ENCODE measurements around the gene ONECUT1.

The ONECUT1 gene

DNA sequence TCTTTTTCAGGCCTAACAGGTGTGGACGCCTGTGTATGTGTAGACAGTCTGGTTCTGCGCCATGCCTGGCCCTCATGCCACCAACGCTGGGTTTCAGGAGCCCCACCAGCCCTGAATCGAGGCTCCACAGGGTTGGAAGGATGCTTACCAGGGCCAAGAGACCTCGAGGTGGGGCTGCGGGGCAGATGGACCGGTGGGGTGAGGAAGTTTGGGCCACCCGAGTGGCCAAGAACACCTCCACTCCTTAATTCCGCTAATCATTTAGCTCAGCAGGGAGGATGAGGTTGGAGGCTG lies 6.0 kb upstream of the ONECUT1 start:
- TF ChIP-seq, protein P1, sequence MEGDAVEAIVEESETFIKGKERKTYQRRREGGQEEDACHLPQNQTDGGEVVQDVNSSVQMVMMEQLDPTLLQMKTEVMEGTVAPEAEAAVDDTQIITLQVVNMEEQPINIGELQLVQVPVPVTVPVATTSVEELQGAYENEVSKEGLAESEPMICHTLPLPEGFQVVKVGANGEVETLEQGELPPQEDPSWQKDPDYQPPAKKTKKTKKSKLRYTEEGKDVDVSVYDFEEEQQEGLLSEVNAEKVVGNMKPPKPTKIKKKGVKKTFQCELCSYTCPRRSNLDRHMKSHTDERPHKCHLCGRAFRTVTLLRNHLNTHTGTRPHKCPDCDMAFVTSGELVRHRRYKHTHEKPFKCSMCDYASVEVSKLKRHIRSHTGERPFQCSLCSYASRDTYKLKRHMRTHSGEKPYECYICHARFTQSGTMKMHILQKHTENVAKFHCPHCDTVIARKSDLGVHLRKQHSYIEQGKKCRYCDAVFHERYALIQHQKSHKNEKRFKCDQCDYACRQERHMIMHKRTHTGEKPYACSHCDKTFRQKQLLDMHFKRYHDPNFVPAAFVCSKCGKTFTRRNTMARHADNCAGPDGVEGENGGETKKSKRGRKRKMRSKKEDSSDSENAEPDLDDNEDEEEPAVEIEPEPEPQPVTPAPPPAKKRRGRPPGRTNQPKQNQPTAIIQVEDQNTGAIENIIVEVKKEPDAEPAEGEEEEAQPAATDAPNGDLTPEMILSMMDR (IDR thresholded peaks at IDR 0.05) = no peak
- H3K27ac ChIP-seq = no peak overlapping the region
- H3K4me3 ChIP-seq = no peak overlapping the region
- DNase-seq (ENCODE audit: low spot score) = no peak

DNA sequence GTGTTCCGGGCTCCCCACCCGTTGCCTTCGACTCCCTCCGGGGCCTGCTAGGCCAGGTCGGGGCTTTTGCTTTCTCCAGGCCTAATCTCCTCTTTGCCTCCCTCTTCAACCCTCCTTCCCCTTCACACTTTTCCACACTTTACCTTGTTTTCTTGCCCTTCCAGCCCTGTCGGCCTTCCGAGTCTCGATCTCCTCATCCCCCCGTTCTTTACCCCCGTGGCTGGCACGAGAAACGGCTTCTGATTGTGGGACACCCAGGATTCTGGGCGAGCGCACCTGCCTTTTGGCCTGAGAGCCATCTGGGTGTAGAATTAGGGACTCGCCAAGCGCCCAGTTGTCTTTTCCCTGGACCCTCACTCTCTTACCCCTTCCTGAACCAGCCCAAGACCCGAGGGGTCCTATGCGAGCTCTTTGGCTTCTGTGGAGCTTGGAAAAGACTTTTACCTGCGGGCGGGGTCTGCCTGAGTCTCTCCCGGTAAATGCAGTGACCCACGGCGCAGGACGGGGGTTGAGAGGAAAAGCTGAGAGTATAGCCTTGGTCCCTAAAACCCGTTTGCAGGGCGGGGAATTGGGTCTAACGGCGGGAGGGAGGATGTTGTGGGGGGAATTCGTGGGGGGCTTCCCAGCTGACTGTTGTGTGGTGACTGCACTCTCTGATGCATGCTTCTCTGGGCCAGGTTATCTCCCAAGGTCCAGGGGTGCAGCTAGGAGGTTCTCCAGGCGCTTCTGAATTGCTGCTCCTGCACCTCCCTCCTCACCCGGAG lies 5.5 kb upstream of the ONECUT1 start:
- DNase-seq (ENCODE audit: low spot score) = no peak
- Histone ChIP-seq H3K27ac (no peak overlapping the region), H3K4me3 (no peak overlapping the region)
- TF ChIP-seq, protein P1 (IDR thresholded peaks at IDR 0.05) = no peak

DNA sequence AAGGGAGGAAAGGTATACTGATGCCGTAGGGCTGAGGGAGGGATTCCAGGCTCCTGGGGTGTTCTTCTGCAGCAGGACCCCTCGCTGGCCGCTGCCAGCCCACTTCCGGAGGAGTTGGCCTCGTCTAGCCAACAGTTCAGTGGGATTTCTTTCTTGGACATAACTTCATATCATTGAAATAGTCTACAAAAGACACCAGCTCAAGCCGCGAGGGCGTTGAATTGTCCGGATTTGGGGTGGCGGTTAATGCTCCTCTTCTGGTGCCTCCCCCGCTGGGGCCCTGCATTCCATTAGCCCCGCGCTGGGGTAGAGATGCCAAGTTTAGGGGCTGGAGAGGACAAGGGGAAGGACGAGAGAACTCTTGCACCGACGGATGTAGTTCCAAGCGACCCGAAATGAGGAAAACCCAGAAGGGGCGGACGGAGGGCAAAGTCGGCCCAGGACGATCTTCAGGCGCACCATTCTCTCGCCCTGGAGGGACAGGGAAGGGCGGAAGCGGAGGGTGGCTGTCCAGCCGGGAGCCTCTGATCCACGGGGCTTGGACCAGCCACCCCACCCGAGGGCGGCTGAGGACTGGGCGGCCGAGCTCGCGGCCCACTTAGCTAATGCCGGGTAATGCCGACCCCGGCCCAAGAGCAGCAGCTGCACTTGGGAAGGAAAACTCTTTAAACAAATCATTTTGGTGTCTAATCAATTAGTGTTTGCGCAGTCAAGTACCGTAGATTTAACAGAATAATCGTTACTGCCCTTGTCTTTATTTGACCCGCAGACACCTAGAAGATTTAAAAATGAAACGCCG lies 4.7 kb upstream of the ONECUT1 start:
- DNase-seq (ENCODE audit: low spot score) = no peak
- TF ChIP-seq, protein P1 (IDR thresholded peaks at IDR 0.05) = no peak
- no peak overlapping the region for H3K4me3 ChIP-seq
- H3K27ac ChIP-seq = no peak overlapping the region

DNA sequence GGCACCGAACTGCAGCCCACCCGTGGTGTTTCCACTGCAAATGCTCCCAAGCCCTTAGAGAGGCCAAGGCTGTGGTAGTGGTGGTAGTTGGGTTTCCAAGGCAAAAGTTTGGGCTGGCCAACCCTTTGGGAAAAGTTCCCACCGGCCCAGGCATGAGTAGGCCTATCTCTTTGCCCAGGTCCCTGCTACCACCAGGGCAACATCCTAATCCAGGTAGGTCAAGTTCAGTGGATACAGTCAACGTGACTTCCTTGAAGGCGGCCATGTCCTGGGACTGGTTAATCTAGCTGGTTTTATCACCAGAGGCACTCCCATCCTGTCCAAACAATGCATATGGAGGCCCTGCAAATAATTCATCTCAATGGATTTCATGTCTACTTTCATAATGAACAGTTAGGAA lies 1.6 kb upstream of the ONECUT1 start:
- H3K27ac ChIP-seq = no peak overlapping the region
- TF ChIP-seq, protein P1 (IDR thresholded peaks at IDR 0.05) = no peak
- DNase-seq (ENCODE audit: low spot score) = no peak
- H3K4me3 ChIP-seq = no peak overlapping the region

DNA sequence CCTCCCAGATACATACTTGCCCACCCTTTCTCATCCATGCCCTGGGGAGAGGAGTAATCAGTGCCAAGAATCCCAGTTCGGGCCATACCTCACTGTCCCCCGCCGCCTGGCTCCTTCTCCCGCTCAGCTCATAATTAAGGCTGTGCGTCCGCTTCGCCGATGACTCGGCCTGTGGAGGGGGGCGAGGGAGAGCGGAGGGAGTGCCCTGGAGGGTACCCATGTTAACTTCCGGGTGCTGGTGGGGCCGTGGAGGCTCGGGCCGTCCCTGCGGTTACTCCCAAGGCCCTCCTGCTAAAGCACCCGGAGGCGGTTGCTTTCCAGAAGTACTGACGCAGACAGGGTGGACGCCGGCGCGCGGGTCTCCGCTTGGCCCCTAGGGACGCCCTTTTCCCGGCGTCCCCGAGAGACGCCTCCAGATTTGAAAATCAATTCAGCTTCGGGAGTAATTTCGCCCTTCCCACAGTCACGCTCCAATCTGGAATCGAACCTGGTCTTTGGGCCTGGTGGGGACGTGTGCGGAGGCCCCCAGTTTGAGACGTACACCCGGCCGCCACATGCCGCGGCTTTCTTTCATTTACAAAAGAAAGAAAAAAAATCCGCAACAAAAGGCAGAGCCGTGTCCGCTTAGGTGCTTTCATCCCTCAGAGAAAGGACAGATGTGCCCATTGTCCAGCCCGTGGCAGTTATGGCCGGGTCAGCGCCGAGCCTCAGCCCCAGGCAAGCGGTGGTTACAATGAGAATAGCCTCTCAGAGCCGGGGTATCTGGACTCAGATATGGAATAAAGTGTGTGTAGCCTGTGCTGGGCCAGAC lies 1.0 kb upstream of the ONECUT1 start:
- Histone ChIP-seq H3K4me3 (peak overlapping the region; percentile 71), H3K27ac (no peak overlapping the region)
- TF ChIP-seq, protein P1 (IDR thresholded peaks at IDR 0.05) = no peak
- no peak for DNase-seq (ENCODE audit: low spot score)

DNA sequence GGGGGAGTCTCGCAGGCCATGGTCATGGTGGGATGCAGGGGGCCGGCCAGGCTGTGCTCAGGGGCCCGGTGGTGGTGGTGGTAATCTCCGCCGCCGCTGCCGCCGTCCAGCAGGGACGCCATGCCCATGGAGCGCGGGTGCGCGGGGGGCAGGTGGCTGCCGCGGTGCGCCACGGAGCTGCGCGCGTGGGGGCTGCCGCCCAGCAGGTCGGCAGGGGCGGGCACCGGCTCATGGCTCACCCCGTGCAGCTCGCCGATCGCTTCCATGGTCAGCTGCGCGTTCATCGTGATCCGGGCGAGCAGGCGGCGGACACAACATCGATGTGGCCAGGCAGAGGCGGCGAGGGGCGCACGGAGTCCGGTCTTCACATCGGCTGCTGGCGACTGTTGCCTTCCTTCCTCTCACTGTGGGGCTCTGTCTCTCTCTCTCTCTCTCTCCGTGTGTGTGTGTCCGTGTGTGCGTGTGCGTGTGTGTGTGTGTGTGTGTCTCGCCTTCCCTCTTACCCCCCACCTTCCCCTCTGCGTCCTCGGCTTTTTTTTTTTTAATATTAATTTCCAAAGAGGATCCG lies 451 bp downstream of the ONECUT1 start:
- Histone ChIP-seq H3K27ac (no peak overlapping the region), H3K4me3 (peak overlapping the region; percentile 71)
- TF ChIP-seq, protein P1 (IDR thresholded peaks at IDR 0.05) = no peak
- DNase-seq (ENCODE audit: low spot score) = no peak

All from coronary artery (tissue), 2 donors.